B cell (primary cell): ENCODE data around the gene RAC3. TPM values are rescaled to one million over a fixed set of nuclear protein-coding genes. Genes with fewer than 3 reads are reported as not detected.
"Not testable (repeated sequence)": the region's sequence is repeated elsewhere in the genome, so short reads cannot be mapped to it uniquely, and the experiment has no call there.

Experiments
- ATAC-seq: fragments of 200-7000 bp; cut with Tn5 transposase; one replicate; pipeline ENCODE4 v1.10.0; 2021; ENCODE audit warnings: low read depth, mild to moderate bottlenecking, moderate number of reproducible peaks, moderate library complexity
- CTCF ChIA-PET: fragments of 350-600 bp; sonication (Branson Sonifier 250); formaldehyde crosslinking; loops from one replicate; lab custom pipeline; 2021; ENCODE audit warnings: antibody characterized with exemption, inconsistent platforms; lab: Charles Lee
- POLR2A ChIA-PET: fragments of 350-600 bp; sonication (Branson Sonifier 250); formaldehyde crosslinking; loops from one replicate; lab custom pipeline; 2021; ENCODE audit warnings: antibody characterized with exemption; lab: Charles Lee
- DNase-seq: peaks from one replicate; pipeline ENCODE4 v3.0.0; 2013
- H2AFZ ChIP-seq: 2 replicates; pipeline ENCODE4 v1.6.1; 2012; ENCODE audit warnings: mild to moderate bottlenecking, low read depth, low read length; ENCODE audit not compliant: insufficient read depth, poor library complexity, severe bottlenecking
- H3K27ac ChIP-seq, 2 donors: 1 replicate in 1 of 2; 2 replicates in 1 of 2; pipeline ENCODE4 v1.5.1; 2012 to 2013; ENCODE audit warnings: low read length in 2 of 2, mild to moderate bottlenecking in 2 of 2, moderate library complexity in 1 of 2
- H3K27me3 ChIP-seq, 4 experiments: fragments of 200-600 bp in 1 of 4; sonication (generic) in 1 of 4; replicated peaks in 1 of 4; 1 replicate in 2 of 4; 2 replicates in 2 of 4; pipeline versions ENCODE4 v1.6.1 to v1.7.0; 2013 to 2016; ENCODE audit warnings: low read length in 3 of 4, mild to moderate bottlenecking in 2 of 4, mixed read lengths in 1 of 4, moderate library complexity in 1 of 4; ENCODE audit not compliant: insufficient read depth in 4 of 4, control insufficient read depth in 3 of 4; ENCODE audit errors: control extremely low read depth in 1 of 4
- H3K36me3 ChIP-seq, 2 experiments: replicated peaks in 1 of 2; 1 replicate in 1 of 2; 2 replicates in 1 of 2; pipeline versions ENCODE4 v1.6.1 to v1.7.1; 2013; ENCODE audit warnings: low read length in 1 of 2; ENCODE audit not compliant: insufficient read depth in 2 of 2, control insufficient read depth in 1 of 2; ENCODE audit errors: control extremely low read depth in 1 of 2, extremely low read depth in 1 of 2
- H3K4me1 ChIP-seq, 2 donors: fragments of 200-600 bp in 1 of 2; sonication (generic) in 1 of 2; 1 replicate in 1 of 2; 2 replicates in 1 of 2; pipeline versions ENCODE4 v1.5.1 to v1.6.1; 2013 to 2017; ENCODE audit warnings: low read length in 2 of 2; ENCODE audit not compliant: control insufficient read depth in 2 of 2, insufficient read depth in 2 of 2
- H3K4me2 ChIP-seq: replicated peaks from 2 replicates; pipeline ENCODE3; 2012; ENCODE audit warnings: mild to moderate bottlenecking, low read depth, low read length; ENCODE audit not compliant: poor library complexity, severe bottlenecking
- H3K4me3 ChIP-seq, 5 experiments: fragments of 200-600 bp in 1 of 5; sonication (generic) in 1 of 5; 1 replicate in 3 of 5; 2 replicates in 2 of 5; pipeline versions ENCODE4 v1.5.1 to v1.7.0; 2011 to 2016; ENCODE audit warnings: low read length in 4 of 5, mild to moderate bottlenecking in 4 of 5, low read depth in 2 of 5, control low read depth in 1 of 5, moderate library complexity in 1 of 5; ENCODE audit not compliant: insufficient read depth in 1 of 5; ENCODE audit errors: control extremely low read depth in 1 of 5, extremely low read depth in 1 of 5
- H3K79me2 ChIP-seq: fragments of 200-600 bp; sonication (generic); one replicate; pipeline ENCODE4 v1.6.0; 2016; ENCODE audit warnings: low read length; ENCODE audit not compliant: control insufficient read depth, insufficient read depth
- H3K9ac ChIP-seq: fragments of 200-600 bp; sonication (generic); 2 replicates; pipeline ENCODE4 v1.6.1; 2017; ENCODE audit warnings: mild to moderate bottlenecking, low read length, moderate library complexity
- H3K9me3 ChIP-seq, 3 donors: one replicate each; pipeline versions ENCODE4 v1.6.1 to v1.7.1; 2013; ENCODE audit warnings: low read length in 2 of 3; ENCODE audit not compliant: control insufficient read depth in 2 of 3, insufficient read depth in 1 of 3; ENCODE audit errors: control extremely low read depth in 1 of 3
- H4K20me1 ChIP-seq: 2 replicates; pipeline ENCODE4 v1.6.0; 2012; ENCODE audit warnings: mild to moderate bottlenecking, low read length; ENCODE audit not compliant: insufficient read depth, control insufficient read depth, poor library complexity, severe bottlenecking
- H3K27ac Mint-ChIP-seq: one replicate; pipeline ENCODE4 v1.8.0; 2021; ENCODE audit warnings: mixed read lengths
- H3K27me3 Mint-ChIP-seq: one replicate; pipeline ENCODE4 v1.8.0; 2021; ENCODE audit warnings: mixed read lengths
- H3K4me1 Mint-ChIP-seq: one replicate; pipeline ENCODE4 v1.8.0; 2021; ENCODE audit warnings: mixed read lengths
- H3K4me3 Mint-ChIP-seq: one replicate; pipeline ENCODE4 v1.8.0; 2021; ENCODE audit warnings: mixed read lengths
- H3K9me3 Mint-ChIP-seq: one replicate; pipeline ENCODE4 v1.8.0; 2022; ENCODE audit warnings: mixed read lengths; ENCODE audit not compliant: insufficient read depth
- CTCF ChIP-seq: fragments of 200-600 bp; IDR thresholded peaks from one replicate; pipeline ENCODE4 v1.8.0; 2022; ENCODE audit warnings: antibody characterized with exemption, mild to moderate bottlenecking
- EZH2 ChIP-seq: IDR thresholded peaks from 2 replicates; pipeline ENCODE4 v1.6.1; 2012; ENCODE audit warnings: borderline replicate concordance, low read depth, mild to moderate bottlenecking, moderate library complexity, low read length; ENCODE audit not compliant: insufficient read depth, poor library complexity, severe bottlenecking
- WGBS: methylation state at CpG from one replicate; pipeline ENCODE4 v1.1.5; 2013; ENCODE audit warnings: missing lambda C conversion rate; ENCODE audit not compliant: insufficient coverage; 5-methylcytosine and 5-hydroxymethylcytosine counted together
- intact Hi-C: fragments of 100-400 bp; cut with micrococcal nuclease; formaldehyde crosslinking; loops from one replicate; pipeline ENCODE4 v1.10.0; 2022
- polyA plus RNA-seq: library from polyadenylated mRNA; depleted of rRNA; stranded (reverse); fragments of >200 nt; gene quantifications from 2 replicates; pipeline ENCODE4 v1.2.3, GENCODE V29; 2012
- total RNA-seq, 2 donors: library from RNA; stranded (reverse); fragments of 120-200 nt in 1 of 2; gene quantifications; 1 replicate in 1 of 2; 2 replicates in 1 of 2; pipeline versions ENCODE4 v1.2.3 to v1.2.4, GENCODE V29; 2013 to 2022

The RAC3 gene
- total and polyA plus RNA-seq, 2 donors (not counting 1 experiment from before 2014, with no cell fraction given): 0.62 to 2.0 TPM

- intact Hi-C loops: loop anchor here (1.0 to 10.0 kb wide), 6 partner anchors 13 to 517 kb away; partner anchors contain the start of genes ASPSCR1, FASN, GPS1 and LRRC45
- Histone ChIP-seq H3K27me3 (no peaks in the 10 kb centered on the region), H3K9ac (peak overlapping the region; percentile 72), H3K9me3 (peaks cover 0 to 2% (median 0%) of the 10 kb centered on the region in 3 donors), H3K36me3 (no peaks in the 10 kb centered on the region), H4K20me1 (peaks cover 25% of the 10 kb centered on the region), H3K4me2 (peak overlapping the region; percentile 100), H3K27ac (peak overlapping the region in 1 of 2 donors; percentile 59), H3K79me2 (peaks cover 14% of the 10 kb centered on the region), H2AFZ (peak overlapping the region; percentile 73), H3K4me3 (peak overlapping the region in 4 of 5 experiments; percentile 58 to 76 (median 72)), H3K4me1 (peaks cover 18 to 19% of the 10 kb centered on the region in 2 donors)
- H3K27ac Mint-ChIP-seq: peak overlapping the region; percentile 99
- ATAC-seq (no peak), DNase-seq (no peak)
- 4% methylated on average over 10 of the region's 10 CpGs for WGBS
- no peaks in the 10 kb centered on the region for H3K9me3 Mint-ChIP-seq
- POLR2A ChIA-PET: interaction anchor here (0.7 to 1.5 kb wide), 9 partner anchors 9 to 260 kb away, joined by 3 to 13 read pairs (median 4); partner anchors contain the start of genes ASPSCR1, CENPX, DUS1L and FASN
- H3K4me3 Mint-ChIP-seq: peak overlapping the region; percentile 90
- H3K4me1 Mint-ChIP-seq: peaks cover 23% of the 10 kb centered on the region
- CTCF ChIA-PET: interaction anchor here (0.6 to 2.3 kb wide), 13 partner anchors 9 to 168 kb away, joined by 3 to 19 read pairs (median 4); partner anchors contain the start of genes ASPSCR1, CENPX and LRRC45
- no peak for TF ChIP-seq CTCF
- no peak for TF ChIP-seq EZH2
- no peaks in the 10 kb centered on the region for H3K27me3 Mint-ChIP-seq
These were observed 6.4 kb downstream of the RAC3 start for GRCh38 chr17:82037889-82038195.

GRCh38 chr17:82038796-82039409 is 7.4 kb downstream of the RAC3 start:
- H2AFZ ChIP-seq, H3K36me3 ChIP-seq, H3K9me3 Mint-ChIP-seq, H3K9ac ChIP-seq, H3K27me3 ChIP-seq, H3K4me3 ChIP-seq, H3K9me3 ChIP-seq, DNase-seq, POLR2A ChIA-PET, H3K27me3 Mint-ChIP-seq, H3K4me2 ChIP-seq, H3K27ac ChIP-seq, ATAC-seq: not testable (repeated sequence)
- Mint-ChIP-seq H3K4me1 (peaks cover 22% of the 10 kb centered on the region), H3K27ac (peak overlapping the region; percentile 41), H3K4me3 (peak overlapping the region; percentile 24)
- peaks cover 18 to 19% of the 10 kb centered on the region in 2 donors for H3K4me1 ChIP-seq
- peaks cover 14% of the 10 kb centered on the region for H3K79me2 ChIP-seq
- peaks cover 25% of the 10 kb centered on the region for H4K20me1 ChIP-seq
- intact Hi-C loops: loop anchor here (10.0 kb wide), 1 partner anchor 516 kb away; no protein-coding TSS in a partner anchor
- CTCF ChIA-PET: interaction anchor here (1.3 to 2.3 kb wide), 4 partner anchors 16 to 116 kb away, joined by 3 to 19 read pairs (median 7); partner anchors contain the start of genes CENPX, FASN and LRRC45
- WGBS: 95% methylated on average over 8 of the region's 16 CpGs
